ENCODE data around the gene RHOT2.

GRCh38 chr16:627454-628239 is 40.3 kb upstream of the RHOT2 start:
- TF ChIP-seq POLR2A (IDR thresholded peaks at IDR 0.05; ENCODE audit: low read depth, low read length) (no peak), SPI1 (IDR thresholded peaks at IDR 0.05; ENCODE audit: low read depth, low read length) (no peak), TAF1 (IDR thresholded peaks at IDR 0.05; ENCODE audit: low read depth, low read length) (no peak)

Data from GM12891 (cell line).